GM21360 (cell line): ENCODE data around the gene MYO7A.
"Not testable (repeated sequence)": the region's sequence is repeated elsewhere in the genome, so short reads cannot be mapped to it uniquely, and the experiment has no call there.

Experiments
- ATAC-seq: cut with Tn5 transposase; IDR thresholded peaks from one replicate; pipeline ENCODE4 v1.9.1; 2021; ENCODE audit warnings: mild to moderate bottlenecking, moderate library complexity; ENCODE audit not compliant: unreplicated experiment

MYO7A gene

GRCh38 chr11:77092382-77092781 lies 35.7 kb upstream of the MYO7A start:
- no peak for ATAC-seq

DNA sequence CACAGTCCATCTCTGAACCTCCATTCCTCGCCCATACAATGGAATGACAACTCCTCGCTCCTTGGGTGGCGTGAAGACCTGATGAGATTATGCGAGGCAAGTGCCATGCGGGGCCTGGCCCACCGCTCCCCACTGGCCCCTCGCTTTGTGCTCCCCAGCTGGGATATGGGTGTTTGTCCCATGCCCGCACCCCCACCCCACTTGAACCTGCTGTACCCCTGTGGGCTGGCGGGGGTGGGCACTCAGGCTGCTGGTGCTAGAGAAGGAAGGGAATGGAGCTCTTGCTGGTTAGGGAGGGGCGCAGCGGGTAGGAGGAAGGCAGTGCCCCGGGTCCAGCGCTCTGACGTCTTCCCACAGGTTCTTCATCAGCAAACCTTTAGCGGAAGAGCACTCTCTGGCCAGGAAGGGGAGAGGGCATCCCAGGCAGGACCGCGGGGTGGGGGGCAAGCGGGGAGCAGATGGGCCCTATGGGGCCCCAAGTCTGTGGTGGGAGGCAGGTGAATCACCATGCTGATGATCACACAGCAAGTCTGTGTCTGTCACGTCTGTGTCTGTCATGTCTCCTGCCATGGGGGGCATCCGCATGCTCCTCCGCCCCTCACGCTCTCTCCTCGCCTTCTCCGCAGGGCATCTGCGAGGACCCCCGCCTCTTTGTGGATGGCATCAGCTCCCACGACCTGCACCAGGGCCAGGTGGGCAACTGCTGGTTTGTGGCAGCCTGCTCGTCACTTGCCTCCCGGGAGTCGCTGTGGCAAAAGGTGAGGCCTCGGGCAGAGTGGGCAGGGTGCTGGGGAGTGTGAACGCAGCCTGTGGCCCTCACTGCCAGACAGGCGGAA lies 34.8 kb upstream of the MYO7A start:
- ATAC-seq: no peak

DNA sequence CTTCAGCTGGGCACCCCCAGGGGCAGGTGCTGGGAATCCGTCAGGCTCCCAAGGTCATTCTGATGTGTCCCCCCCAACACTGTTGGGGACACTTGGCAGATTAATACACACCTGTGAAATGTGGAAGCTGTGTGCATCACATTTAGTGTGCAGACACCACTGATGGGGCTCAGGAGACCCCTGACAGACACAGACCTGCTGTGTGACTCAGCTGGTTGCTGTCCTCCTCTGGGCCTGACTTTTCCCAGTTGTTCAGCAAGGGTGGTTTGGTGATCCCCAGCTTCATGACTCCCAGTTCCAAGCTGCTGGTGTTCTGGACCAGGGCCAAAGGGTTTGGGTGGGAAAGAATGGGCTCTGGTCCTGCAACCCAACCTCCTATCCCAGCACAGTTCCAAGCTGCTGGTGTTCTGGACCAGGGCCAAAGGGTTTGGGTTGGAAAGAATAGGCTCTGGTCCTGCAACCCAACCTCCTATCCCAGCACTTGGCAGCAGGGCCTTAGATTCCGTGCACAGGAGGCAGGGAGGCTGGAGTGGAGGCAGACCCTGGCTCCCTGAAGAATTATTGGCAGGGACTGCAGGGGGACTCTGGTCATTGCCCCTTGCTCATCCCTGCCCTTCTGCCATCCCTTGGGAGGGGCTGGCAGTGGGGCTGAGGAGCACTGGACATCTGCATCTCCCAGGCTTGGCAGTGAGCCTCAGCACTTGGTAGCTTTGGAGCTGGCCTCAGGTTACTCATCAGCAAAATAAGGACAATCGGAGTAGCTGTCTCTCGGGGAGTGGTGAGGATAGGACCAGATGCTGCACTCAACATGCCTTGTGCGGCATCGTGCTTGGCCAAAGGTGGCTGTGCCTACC lies 33.8 kb upstream of the MYO7A start:
- no peak for ATAC-seq

DNA sequence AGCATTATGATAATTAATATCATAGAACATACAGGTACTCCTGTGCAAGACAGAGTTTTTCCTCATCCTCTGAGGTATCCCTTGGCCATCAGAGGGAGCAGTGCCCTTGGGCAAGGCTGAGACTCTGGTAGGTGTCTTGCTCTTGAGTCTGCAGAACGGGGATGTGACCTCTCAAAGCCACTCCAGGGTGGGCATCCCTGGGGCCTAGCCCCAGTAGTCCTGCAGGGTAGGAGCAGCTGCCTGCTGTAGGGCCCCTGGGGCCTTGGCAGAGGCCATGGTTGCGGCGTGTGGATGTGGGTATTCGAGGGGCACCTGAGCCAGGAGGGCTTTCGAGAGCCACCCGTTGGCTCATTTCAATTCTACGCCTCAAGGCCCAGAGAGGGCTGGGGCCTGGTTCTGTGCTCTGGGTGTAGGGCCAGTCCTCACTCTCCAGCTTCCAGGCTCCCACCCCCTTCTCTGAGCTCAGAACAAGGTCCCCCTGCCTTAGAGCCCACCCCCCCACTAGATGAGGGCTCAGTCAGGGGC lies 33.1 kb upstream of the MYO7A start:
- no peak for ATAC-seq

- no peak for ATAC-seq
Observed at GRCh38 chr11:77095551-77096490, 32.2 kb upstream of the MYO7A start.

DNA sequence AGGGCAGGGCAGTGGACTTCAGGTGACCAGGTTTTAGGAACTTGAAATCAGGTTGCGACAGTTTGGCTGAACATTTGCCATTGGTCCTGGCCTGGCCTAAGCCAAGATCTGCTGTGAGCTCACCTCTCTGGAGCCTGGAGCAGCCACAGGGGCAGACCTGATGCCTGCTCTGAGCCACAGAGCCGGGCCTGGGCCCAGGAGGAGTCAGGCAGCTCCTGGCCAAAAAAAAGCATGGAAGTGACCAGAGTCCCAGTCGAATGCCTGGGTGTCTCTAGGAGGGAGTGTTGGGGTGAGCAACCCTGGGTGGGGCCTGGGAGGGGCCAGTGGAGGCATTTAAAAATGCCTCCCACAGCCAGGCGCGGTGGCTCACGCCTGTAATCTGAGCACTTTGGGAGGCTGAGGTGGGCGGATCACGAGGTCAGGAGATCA lies 31.4 kb upstream of the MYO7A start:
- no peak for ATAC-seq

DNA sequence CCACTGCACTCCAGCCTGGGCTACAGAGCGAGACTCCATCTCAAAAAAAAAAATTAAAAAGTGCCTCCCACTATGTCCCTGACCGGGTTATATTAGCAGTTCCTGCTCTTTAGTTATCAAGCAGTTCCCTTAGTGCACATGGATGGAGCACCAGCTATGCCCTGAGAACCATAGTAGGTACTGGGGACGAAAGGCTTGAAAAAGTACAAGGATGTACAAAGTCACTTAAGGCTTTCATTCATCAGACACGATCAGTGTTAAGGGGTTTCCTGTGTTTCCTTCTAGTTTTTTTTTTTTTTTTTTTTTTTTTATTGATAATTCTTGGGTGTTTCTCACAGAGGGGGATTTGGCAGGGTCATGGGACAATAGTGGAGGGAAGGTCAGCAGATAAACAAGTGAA lies 30.9 kb upstream of the MYO7A start:
- not testable (repeated sequence) for ATAC-seq

- no peak for ATAC-seq
Observed at GRCh38 chr11:77100166-77101042, 27.6 kb upstream of the MYO7A start.

- no peak for ATAC-seq
Observed at GRCh38 chr11:77101043-77101537, 27.0 kb upstream of the MYO7A start.

GRCh38 chr11:77102246-77103210 lies 25.5 kb upstream of the MYO7A start, which contains the start of gene OMP:
OMP (plus strand) TSS chr11:77102840; CDS start chr11:77102840, 0 bp downstream.
- no peak for ATAC-seq

GRCh38 chr11:77103319-77103718 lies 24.7 kb upstream of the MYO7A start:
- no peak for ATAC-seq

DNA sequence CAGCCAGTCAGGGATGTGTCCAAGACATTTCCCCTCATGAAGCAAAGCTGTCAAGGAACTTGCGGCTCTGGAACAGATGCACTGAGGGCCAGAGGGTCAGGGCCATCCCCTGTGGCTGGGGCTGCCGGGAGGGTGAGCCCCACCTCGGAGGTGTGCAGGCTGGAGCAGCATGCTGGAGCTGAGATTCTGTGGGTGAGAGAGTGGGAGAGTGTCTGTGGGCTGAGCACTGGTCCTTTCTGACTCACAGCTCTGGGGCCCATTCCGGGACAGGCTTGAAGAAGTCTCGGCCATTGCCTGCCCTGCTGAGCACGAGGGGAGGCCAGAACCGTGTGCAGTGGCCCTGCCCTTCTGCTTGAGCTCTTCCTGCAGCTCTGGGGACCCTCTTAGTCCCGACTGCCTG lies 23.3 kb upstream of the MYO7A start:
- ATAC-seq: no peak

DNA sequence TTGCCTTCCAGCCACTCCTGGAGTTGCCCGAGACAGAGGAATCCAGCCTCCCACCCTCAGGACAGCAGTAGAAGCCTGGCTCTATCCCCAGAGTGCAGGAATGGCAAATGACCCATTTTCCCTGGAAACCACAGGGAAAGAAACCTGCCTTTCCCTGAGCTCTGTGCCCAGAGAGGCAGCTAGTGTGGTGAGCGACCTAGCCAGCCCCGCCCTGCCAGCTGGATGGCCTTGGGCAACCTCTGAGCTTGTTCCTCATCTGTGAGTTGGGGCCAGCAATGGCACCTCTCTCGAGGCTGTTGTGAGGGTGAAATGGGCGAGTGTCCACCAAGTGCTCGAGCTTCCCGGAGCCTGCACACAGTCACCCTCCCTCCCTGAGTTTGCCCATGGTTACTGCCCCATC lies 21.7 kb upstream of the MYO7A start:
- ATAC-seq: no peak

- ATAC-seq: no peak
Observed at GRCh38 chr11:77106759-77107158, 21.3 kb upstream of the MYO7A start.

DNA sequence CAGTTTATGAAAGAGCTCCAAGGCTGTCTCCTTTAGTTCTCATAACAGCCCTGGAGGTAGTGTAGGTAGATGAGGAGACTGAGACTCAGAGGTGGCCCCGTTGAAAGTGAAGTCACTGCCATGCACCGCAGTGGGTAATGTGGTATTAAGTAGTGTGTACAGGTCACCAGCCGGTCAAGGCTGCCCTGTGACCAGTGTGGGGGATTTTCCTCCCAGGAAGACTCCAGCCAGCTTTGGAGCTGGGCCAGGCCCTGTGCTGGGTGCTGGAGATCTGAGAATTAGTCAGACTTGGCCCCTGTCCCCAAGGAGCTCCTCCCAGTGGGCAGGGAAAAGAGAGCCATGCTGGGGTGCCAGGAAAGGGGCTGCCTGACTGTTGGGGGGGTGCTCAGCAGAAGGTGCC lies 20.1 kb upstream of the MYO7A start:
- ATAC-seq: no peak

DNA sequence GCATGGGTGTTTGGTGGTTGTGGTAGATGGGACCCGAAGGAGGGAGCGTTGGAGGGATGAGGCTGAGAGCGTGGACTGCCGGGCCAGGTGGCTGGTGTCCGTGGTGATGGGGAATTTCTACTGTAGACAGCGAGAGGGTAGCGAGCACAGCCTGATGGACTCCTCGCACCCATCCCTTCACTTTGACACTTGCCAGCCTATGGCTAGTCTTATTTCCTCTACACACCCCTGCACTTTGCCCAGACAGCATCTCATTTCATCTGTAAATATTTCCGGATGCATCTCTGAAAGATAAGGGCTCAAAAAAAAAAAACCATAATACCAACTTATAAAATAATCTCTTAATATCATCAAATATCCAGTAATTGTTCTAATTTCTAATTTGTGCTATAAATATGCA lies 19.6 kb upstream of the MYO7A start:
- no peak for ATAC-seq

DNA sequence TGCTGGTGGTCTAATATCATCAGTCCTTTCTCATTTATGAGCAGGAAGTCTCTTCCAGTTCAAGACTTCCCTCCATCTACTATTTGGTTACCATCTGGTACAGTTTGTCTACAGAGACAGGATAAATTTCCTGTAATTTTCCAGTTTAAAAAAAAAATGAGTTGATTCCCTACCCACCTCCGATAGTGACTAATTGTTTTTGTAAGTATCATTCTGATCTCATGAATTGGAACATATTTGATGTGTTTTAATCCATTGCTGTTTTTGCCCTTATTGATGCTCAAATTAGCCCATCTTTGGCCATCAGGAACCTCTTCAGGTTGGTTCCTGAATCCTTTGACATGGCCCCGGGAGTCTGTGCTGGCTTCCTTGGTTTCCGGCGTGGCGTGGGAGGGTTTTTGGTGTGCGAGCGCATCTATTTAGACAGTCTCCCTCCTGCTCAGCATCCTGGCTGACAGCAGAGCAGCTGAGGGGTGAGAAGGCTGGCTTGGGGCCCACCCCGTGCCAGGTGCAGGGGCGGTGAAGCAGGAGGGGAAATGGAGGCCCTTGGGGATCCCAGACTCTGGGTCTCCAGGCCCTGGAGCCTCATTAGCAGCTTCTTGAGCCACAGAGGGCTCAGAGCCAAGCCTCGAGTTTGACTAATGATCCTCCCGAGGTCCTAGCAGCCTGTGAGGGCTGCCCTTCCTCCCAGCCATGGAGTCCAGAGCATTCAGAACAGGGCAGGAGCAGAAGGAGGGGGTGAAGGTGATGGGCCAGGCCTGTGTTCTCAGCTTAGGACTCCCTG lies 18.6 kb upstream of the MYO7A start:
- ATAC-seq: no peak

- ATAC-seq: no peak
Observed at GRCh38 chr11:77110836-77111235, 17.2 kb upstream of the MYO7A start.
